PC-3 (cell line): ENCODE results near the gene MAFF. TPM values are rescaled to one million over a fixed set of nuclear protein-coding genes. Genes with fewer than 3 reads are reported as not detected.

Experiments used
- ATAC-seq: fragments of 200-7000 bp; cut with Tn5 transposase; 2 replicates; pipeline ENCODE4 v1.9.1; 2020; ENCODE audit warnings: mild to moderate bottlenecking, moderate library complexity
- BruUV-seq: library from RNA; stranded (reverse); fragments of 400-500 nt; replicated peaks from 2 replicates; lab custom pipeline; 2021; lab: Mats Ljungman, UMichigan
- CTCF ChIA-PET: fragments of 300-600 bp; sonication (Branson Sonifier 250); formaldehyde crosslinking; loops from one replicate; lab custom pipeline; 2022; ENCODE audit warnings: antibody characterized with exemption; lab: Charles Lee
- POLR2A ChIA-PET: fragments of 300-600 bp; sonication (Branson Sonifier 250); formaldehyde crosslinking; loops from one replicate; lab custom pipeline; 2022; ENCODE audit warnings: antibody characterized with exemption; ENCODE audit not compliant: unreplicated experiment; lab: Charles Lee
- DNase-seq: peaks from one replicate; pipeline ENCODE4 v3.0.0-alpha.2; 2015
- H2AFZ ChIP-seq: fragments of 300-600 bp; sonication (generic); 2 replicates; pipeline ENCODE4 v1.6.0; 2016; ENCODE audit warnings: antibody characterized with exemption, low read length
- H3F3A ChIP-seq: fragments of 300-600 bp; sonication (generic); one replicate; pipeline ENCODE4 v1.6.0; 2017; ENCODE audit warnings: antibody characterized with exemption, low read length, control low read depth, mild to moderate bottlenecking; ENCODE audit not compliant: unreplicated experiment
- H3K27ac ChIP-seq: fragments of 300-600 bp; sonication (generic); 2 replicates; pipeline ENCODE4 v1.5.1; 2016; ENCODE audit warnings: mild to moderate bottlenecking, low read length
- H3K27me3 ChIP-seq: fragments of 300-600 bp; sonication (generic); 2 replicates; pipeline ENCODE4 v1.6.1; 2016; ENCODE audit warnings: low read length, mixed read lengths
- H3K36me3 ChIP-seq: fragments of 300-600 bp; sonication (generic); 2 replicates; pipeline ENCODE4 v1.6.1; 2016; ENCODE audit warnings: low read depth, mixed run types, low read length, mixed read lengths
- H3K4me1 ChIP-seq: fragments of 300-600 bp; sonication (generic); 2 replicates; pipeline ENCODE4 v1.5.1; 2016; ENCODE audit warnings: low read length; ENCODE audit not compliant: insufficient read depth
- H3K4me2 ChIP-seq: fragments of 300-600 bp; sonication (generic); 2 replicates; pipeline ENCODE4 v1.6.0; 2016; ENCODE audit warnings: low read length
- H3K4me3 ChIP-seq: fragments of 300-600 bp; sonication (generic); 2 replicates; pipeline ENCODE4 v1.5.1; 2016; ENCODE audit warnings: mild to moderate bottlenecking, low read length, mixed read lengths
- H3K79me2 ChIP-seq: fragments of 300-600 bp; sonication (generic); 2 replicates; pipeline ENCODE4 v1.6.1; 2017; ENCODE audit warnings: low read length, mixed read lengths
- H3K9ac ChIP-seq: fragments of 300-600 bp; sonication (generic); 2 replicates; pipeline ENCODE4 v1.6.0; 2016; ENCODE audit warnings: mild to moderate bottlenecking, low read length
- H3K9me2 ChIP-seq: fragments of 300-600 bp; sonication (generic); replicated peaks from 2 replicates; pipeline ENCODE4 v1.6.1; 2016; ENCODE audit warnings: mixed run types, low read length, mixed read lengths
- H3K9me3 ChIP-seq: fragments of 300-600 bp; sonication (generic); 2 replicates; pipeline ENCODE4 v1.6.1; 2016; ENCODE audit warnings: low read length, mixed read lengths
- H4K20me1 ChIP-seq: fragments of 300-600 bp; sonication (generic); 2 replicates; pipeline ENCODE4 v1.6.1; 2016; ENCODE audit warnings: low read length, mixed read lengths
- EZH2 ChIP-seq: fragments of 300-600 bp; sonication (generic); IDR thresholded peaks from one replicate; pipeline ENCODE4 v1.6.1; 2017; ENCODE audit warnings: antibody characterized with exemption, mild to moderate bottlenecking, low read length; ENCODE audit not compliant: unreplicated experiment
- EZH2phosphoT487 ChIP-seq: fragments of 300-600 bp; sonication (generic); IDR thresholded peaks from 2 replicates; pipeline ENCODE4 v1.6.1; 2018; ENCODE audit warnings: mild to moderate bottlenecking, antibody characterized with exemption, low read length, borderline replicate concordance
- intact Hi-C: fragments of 100-400 bp; cut with micrococcal nuclease; formaldehyde crosslinking; loops from 2 replicates; pipeline ENCODE4 v1.9.0; 2023
- total RNA-seq: library from RNA; depleted of rRNA; stranded (reverse); fragments of >200 nt; gene quantifications from 2 replicates; pipeline ENCODE4 v1.2.3, GENCODE V29; 2014
- TF ChIP-seq, protein P1 (sequence below): fragments of 300-600 bp; sonication (generic); conservative IDR thresholded peaks from 2 replicates; pipeline ENCODE4 v1.5.1; 2017; ENCODE audit warnings: antibody characterized with exemption, low read depth, mild to moderate bottlenecking, low read length

Gene MAFF
- total RNA-seq, 1 experiment from 2014 or later = 72.6 TPM

DNA sequence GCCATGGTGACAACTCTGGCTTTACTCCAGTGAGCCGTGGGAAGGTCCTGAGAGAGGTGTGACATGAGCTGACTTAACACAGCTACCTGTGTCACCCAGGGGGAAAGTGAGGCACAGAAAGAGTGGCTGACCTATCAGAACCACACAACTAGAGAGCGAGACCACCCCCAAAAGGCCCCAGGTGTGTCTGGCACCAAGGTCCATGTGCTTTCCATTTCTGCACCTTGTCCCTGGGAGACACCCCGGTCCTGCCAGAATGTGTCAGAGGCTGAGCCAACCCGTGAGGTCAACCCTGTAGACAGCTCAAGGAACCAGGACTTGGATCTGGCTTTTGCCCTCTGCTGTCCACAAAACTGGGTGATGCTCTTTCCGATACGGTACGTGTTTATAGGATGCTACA is 9.8 kb downstream of the MAFF start:
- H3K9me3 ChIP-seq = no peaks in the 10 kb centered on the region
- ChIA-PET POLR2A (no interaction called here), CTCF (no interaction called here)
- TF ChIP-seq, protein P1, sequence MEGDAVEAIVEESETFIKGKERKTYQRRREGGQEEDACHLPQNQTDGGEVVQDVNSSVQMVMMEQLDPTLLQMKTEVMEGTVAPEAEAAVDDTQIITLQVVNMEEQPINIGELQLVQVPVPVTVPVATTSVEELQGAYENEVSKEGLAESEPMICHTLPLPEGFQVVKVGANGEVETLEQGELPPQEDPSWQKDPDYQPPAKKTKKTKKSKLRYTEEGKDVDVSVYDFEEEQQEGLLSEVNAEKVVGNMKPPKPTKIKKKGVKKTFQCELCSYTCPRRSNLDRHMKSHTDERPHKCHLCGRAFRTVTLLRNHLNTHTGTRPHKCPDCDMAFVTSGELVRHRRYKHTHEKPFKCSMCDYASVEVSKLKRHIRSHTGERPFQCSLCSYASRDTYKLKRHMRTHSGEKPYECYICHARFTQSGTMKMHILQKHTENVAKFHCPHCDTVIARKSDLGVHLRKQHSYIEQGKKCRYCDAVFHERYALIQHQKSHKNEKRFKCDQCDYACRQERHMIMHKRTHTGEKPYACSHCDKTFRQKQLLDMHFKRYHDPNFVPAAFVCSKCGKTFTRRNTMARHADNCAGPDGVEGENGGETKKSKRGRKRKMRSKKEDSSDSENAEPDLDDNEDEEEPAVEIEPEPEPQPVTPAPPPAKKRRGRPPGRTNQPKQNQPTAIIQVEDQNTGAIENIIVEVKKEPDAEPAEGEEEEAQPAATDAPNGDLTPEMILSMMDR = no peak
- TF ChIP-seq EZH2phosphoT487 = no peak
- TF ChIP-seq EZH2 = no peak
- H3K4me1 ChIP-seq = no peaks in the 10 kb centered on the region
- H3K9ac ChIP-seq = no peak overlapping the region
- ATAC-seq (no peak), DNase-seq (no peak)
- no peak overlapping the region for H3K4me3 ChIP-seq
- BruUV-seq = no TSS peak
- H3K4me2 ChIP-seq = no peak overlapping the region
- intact Hi-C loops = loop anchor here (10.0 kb wide), 1 partner anchor 97 kb away; the partner anchor contains the start of gene BAIAP2L2
- peaks cover 32% of the 10 kb centered on the region; the same call in 1 of the 2 replicates for H4K20me1 ChIP-seq
- no peak overlapping the region for H3K27ac ChIP-seq
- H3K79me2 ChIP-seq = peaks cover 53% of the 10 kb centered on the region
- no peaks in the 10 kb centered on the region for H3K27me3 ChIP-seq
- H3K9me2 ChIP-seq = no peaks in the 10 kb centered on the region
- H3K36me3 ChIP-seq = peaks cover 13% of the 10 kb centered on the region
- no peak overlapping the region for H2AFZ ChIP-seq
- no peaks in the 10 kb centered on the region for H3F3A ChIP-seq

DNA sequence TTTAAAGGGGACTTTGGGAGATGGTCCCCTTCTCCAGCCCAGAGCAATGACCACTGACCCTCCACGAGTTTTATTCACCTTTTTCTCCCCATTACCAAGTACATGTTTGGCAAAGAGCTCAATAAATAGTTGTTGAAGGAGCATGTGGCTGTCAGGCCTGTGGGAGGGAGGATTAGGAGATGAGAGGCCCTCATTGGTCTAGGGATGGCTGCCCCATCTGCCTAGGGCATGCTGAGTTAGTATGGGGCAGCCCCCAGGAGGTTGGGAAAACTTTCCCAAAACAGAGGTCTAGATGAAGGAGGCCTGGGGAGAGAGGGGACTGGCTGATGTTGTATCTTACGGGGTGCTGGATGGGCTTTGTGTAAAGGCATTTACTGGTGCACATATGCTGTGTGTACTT is 10.6 kb downstream of the MAFF start:
- no peak overlapping the region for H3K4me2 ChIP-seq
- H3K27ac ChIP-seq = no peak overlapping the region
- no peaks in the 10 kb centered on the region for H3K4me1 ChIP-seq
- ChIA-PET CTCF (no interaction called here), POLR2A (no interaction called here)
- no peak for ATAC-seq
- H3F3A ChIP-seq = no peaks in the 10 kb centered on the region
- H2AFZ ChIP-seq = no peak overlapping the region
- H4K20me1 ChIP-seq = peaks cover 30% of the 10 kb centered on the region; the same call in 1 of the 2 replicates
- H3K4me3 ChIP-seq = no peak overlapping the region
- DNase-seq = no peak
- TF ChIP-seq EZH2 (no peak), EZH2phosphoT487 (no peak)
- TF ChIP-seq, protein P1 = no peak
- intact Hi-C loops = loop anchor here (10.0 kb wide), 1 partner anchor 98 kb away; the partner anchor contains the start of gene BAIAP2L2
- no peak overlapping the region for H3K9ac ChIP-seq
- no TSS peak for BruUV-seq
- H3K79me2 ChIP-seq = peaks cover 48% of the 10 kb centered on the region
- H3K9me3 ChIP-seq = no peaks in the 10 kb centered on the region
- peaks cover 13% of the 10 kb centered on the region for H3K36me3 ChIP-seq
- H3K9me2 ChIP-seq = no peaks in the 10 kb centered on the region
- H3K27me3 ChIP-seq = no peaks in the 10 kb centered on the region

DNA sequence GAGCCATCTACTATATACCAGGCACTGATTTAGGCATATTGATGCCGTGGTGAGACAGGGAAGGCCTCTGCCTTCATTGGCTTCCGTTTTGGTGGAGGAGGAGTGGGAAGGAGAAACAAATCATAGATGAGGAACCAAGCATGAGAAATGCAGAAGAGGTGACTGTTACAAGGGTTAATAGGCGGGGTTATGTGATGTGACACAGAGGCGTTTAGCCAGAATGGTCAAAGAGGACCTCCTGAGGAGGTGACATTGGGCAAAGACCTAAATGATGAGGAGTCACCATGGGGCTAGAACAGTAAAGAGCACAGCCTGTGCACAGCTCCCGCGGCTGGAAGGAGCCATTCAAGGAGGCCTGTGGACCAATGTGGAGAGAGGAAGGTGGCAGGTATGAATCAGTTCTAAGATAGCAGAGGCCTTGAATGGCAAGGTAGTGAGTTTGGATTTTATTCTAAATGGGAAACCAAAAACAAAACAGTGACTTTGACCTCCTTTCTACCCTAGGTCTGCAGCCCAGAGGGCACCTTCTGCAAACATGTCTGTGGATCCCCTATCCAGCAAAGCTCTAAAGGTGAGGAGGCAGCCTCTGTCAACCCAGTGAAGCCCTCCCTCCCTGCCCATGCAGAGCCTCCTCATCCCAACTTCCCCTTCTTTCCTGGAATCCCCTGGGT is 11.7 kb downstream of the MAFF start:
- Histone ChIP-seq H3K36me3 (peaks cover 10% of the 10 kb centered on the region), H3K9me3 (no peaks in the 10 kb centered on the region), H3K4me3 (no peak overlapping the region), H3K4me1 (peaks cover 9% of the 10 kb centered on the region), H4K20me1 (peaks cover 20% of the 10 kb centered on the region; the same call in 1 of the 2 replicates), H3K27me3 (no peaks in the 10 kb centered on the region), H3K4me2 (no peak overlapping the region), H3F3A (no peaks in the 10 kb centered on the region), H3K27ac (no peak overlapping the region), H3K79me2 (peaks cover 38% of the 10 kb centered on the region), H3K9me2 (no peaks in the 10 kb centered on the region), H2AFZ (no peak overlapping the region), H3K9ac (no peak overlapping the region)
- ChIA-PET POLR2A (no interaction called here), CTCF (no interaction called here)
- TF ChIP-seq EZH2 (no peak), EZH2phosphoT487 (no peak)
- TF ChIP-seq, protein P1 = no peak
- BruUV-seq = no TSS peak
- intact Hi-C loops = loop anchor here (10.0 kb wide), 1 partner anchor 99 kb away; the partner anchor contains the start of gene BAIAP2L2
- no peak for DNase-seq
- ATAC-seq = no peak
